GM20000 (cell line): ENCODE measurements around the gene BTBD18.

Experiments
- DNase-seq: peaks from one replicate; pipeline ENCODE4 v3.0.0; 2012; ENCODE audit warnings: low spot score
- TF ChIP-seq, protein P1 (sequence below): IDR thresholded peaks from 2 replicates; pipeline ENCODE4 v1.5.1; 2012; ENCODE audit warnings: mild to moderate bottlenecking, control low read depth; ENCODE audit errors: extremely low read depth, missing control alignments

BTBD18 gene, protein sequence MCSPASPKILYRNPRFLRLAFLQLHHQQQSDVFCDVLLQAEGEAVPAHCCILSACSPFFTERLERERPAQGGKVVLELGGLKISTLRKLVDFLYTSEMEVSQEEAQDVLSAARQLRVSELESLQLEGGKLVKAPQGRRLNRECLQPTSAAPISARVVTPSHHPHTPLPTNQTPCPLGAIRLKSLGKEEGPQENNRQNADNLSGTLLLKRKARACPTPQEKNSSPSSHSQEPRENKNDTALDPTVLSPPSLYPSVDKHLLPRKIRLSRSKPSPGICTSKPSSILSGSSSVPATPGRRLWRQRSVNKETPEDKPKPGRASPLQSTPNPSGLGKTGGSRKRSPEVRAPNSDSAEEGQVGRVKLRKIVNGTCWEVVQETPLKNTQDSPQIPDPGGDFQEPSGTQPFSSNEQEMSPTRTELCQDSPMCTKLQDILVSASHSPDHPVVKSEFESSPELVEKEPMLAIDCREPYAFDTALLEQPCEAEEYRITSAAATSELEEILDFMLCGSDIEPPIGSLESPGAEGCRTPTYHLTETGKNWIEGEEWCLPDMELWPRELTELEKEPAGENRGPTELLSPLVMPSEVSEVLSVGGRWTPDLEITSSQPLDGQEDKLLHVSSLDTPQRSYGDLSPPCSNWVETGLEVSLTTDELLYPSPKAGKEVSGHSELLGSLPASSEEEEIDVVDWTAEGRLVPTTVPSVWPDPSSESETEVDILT

DNA sequence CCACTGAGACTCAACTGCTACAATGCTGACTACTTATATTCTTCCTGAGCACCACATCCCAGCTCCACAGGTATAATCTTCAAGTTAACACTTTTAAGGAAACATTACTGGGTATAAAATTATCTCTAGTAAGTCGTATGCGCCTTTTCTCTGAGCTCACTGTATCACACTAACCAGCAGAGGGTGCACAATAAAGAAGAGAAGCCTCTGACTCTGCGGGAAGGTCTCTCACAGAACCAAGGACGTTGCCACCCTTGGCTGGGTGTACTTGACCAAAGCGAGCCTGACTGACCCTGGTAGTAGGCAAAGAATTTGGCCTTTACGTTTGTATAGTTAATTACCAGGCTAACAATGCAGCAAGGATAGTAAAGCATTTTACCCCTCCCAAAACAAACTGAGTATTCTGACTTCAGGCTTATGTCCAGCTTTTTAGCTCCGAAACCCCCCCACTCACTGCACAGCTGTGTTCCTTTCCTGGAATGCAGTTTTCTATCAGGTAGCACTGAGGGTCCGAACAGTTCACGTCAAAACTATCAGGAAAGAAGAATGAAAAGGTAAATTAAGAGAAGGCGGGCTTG lies at the start of gene BTBD18:
TSS of gene BTBD18 (minus strand) at position 144 of the 578 bp plus-strand sequence. CDS start 631 bp downstream, outside the sequence.
- peak; percentile 62 for DNase-seq
- TF ChIP-seq, protein P1, sequence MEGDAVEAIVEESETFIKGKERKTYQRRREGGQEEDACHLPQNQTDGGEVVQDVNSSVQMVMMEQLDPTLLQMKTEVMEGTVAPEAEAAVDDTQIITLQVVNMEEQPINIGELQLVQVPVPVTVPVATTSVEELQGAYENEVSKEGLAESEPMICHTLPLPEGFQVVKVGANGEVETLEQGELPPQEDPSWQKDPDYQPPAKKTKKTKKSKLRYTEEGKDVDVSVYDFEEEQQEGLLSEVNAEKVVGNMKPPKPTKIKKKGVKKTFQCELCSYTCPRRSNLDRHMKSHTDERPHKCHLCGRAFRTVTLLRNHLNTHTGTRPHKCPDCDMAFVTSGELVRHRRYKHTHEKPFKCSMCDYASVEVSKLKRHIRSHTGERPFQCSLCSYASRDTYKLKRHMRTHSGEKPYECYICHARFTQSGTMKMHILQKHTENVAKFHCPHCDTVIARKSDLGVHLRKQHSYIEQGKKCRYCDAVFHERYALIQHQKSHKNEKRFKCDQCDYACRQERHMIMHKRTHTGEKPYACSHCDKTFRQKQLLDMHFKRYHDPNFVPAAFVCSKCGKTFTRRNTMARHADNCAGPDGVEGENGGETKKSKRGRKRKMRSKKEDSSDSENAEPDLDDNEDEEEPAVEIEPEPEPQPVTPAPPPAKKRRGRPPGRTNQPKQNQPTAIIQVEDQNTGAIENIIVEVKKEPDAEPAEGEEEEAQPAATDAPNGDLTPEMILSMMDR = no peak

DNA sequence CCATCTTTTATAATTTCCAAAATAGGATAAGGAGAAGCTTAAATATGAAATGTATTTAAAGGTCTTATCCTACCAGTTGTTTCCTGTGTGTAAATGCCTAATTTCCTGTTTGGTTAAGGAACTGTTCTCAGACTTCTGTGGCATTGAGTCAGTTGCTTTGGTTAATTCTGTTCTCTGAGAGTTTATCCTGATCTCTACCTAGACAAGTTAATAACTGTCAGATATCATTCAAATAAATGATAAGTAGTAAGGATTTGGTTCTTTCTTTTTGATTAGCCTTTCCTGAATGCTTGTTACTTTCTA lies 49.5 kb upstream of the BTBD18 start:
- DNase-seq = no peak
- TF ChIP-seq, protein P1 = no peak

DNA sequence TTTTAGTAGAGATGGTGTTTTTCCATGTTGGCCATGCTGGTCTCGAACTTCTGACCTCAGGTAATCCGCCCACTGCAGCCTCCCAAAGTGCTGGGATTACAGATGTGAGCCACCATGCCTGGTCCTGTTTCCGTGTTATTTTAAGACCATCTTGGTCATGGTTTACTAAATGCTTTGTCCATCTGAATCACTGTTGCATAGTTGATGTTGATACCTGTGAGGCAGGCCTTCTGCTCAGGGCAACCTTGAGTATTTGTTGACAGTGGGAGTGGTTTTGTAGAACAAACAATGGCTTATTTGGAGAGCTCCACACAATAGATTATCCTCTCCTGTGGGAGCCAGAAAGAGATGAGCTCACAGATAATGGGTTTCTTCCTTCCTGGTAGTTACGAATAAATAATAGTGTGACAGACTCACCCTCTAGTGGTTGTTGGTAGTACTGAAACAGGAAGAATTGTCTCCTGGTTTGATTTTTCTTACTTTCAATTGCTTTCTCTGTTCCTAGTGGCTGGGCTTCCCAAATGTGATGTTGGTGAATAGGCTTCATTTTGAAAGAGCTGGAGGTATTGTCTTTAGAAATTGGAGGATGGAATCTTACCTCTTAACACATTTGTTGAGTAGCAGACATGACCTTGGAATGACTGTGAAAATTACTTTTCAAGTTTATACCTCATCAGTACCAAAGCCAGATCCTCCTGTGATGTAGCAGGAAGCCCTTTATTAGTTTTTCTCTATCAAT lies 49.0 kb upstream of the BTBD18 start:
- peak; percentile 71 for DNase-seq
- TF ChIP-seq, protein P1 = peak; percentile 57

DNA sequence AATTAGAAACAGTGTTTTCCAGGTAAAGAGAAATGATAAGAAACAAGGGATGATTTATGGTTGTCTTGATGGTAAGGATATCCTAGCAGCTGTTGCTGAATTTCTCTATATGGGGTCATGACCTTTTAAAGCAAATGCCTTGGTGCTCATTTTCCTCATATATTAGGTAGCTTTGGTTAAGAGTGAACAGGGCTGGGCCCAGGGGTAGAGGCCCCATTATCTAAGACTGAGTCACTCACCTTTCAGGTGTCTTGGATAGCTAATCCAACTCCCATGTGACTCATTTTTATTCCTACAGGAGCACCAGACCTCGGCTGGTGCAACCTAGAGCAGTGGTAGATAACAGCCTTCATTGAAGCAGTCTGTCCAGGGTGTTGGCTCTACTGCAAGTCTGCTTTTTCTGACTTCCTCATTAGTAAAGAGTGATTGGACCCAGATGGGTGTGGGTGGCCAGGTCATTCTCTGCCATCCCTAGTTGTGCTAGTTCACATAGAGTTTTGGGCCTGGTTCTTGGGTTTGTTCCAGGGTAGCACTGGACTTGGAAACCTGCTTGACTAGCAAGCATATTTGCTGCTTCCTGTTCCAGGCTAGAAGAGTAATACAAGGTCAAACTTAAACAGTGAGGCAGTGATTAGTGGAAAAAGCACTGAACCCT lies 47.4 kb upstream of the BTBD18 start:
- DNase-seq = no peak
- TF ChIP-seq, protein P1 = no peak

DNA sequence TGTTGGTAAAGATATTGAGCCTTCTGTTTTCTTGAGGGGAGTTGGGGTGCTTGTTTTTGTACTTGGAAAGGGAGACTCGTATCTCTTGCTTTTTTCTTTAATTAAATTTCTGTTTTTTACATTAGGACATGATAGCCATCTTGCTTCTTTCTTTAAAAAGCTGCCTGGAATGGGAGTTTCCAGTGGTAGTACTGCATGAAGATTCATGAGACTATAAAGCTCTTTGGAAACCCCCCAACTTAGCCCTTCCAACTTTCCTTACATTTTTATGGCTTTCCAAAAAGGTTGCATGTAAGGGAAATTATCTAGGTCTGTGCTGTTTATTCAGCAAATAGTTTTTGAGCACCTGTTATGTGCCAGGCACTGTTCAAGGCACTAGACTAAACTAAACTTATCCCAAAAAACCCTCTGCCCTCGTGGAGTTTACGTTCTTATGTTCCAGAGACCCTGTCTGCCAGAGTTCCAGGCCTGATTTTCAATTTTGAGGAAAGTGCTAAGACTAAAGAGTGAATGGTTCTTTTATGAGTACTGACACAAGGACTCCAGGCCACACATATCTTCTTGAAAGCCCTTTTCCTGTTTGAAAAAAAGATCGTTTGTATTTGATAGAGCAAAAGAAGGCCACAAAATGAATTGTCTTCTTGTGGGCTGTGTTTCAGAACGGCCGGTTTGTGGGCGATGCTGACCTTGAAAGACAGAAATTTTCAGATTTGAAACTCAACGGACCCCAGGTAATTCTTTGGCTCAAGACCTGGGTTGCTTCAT lies 41.9 kb upstream of the BTBD18 start:
- DNase-seq = no peak

DNA sequence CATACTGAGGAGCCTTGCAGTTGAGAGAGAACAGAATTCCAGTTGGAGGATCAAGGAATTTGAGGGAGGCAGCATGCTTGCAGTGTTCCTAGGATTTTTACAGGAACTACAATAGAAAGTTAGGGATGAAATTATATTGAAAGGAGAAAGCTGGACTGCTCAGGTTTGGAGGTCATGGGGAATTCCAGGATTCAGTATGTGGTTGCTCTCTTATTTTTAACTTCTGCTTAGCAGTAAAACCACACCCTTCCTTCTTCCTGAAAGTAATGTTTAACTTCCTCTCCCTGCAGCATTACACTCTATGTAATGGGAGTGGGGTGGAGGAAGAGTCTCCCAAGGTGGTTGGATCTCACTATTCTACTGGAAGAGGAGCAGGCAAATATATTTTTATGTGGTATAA lies 41.3 kb upstream of the BTBD18 start:
- DNase-seq = no peak
- TF ChIP-seq, protein P1 = no peak

More for the DNA sequence above, 41.9 kb upstream of the BTBD18 start:
- TF ChIP-seq, protein P1 = no peak
